HEK293T (cell line): ENCODE data around the gene KRTAP9-3.

ENCODE experiments used
- BHLHE40 ChIP-seq: fragments of 450-650 bp; IDR thresholded peaks from 2 replicates; pipeline ENCODE4 v1.6.1; 2016; ENCODE audit warnings: mild to moderate bottlenecking, moderate library complexity, borderline replicate concordance
- CTBP1 ChIP-seq: fragments of 450-650 bp; IDR thresholded peaks from 2 replicates; pipeline ENCODE4 v1.6.1; 2016; ENCODE audit warnings: borderline replicate concordance
- FOXA1 ChIP-seq: fragments of 450-650 bp; IDR thresholded peaks from 2 replicates; pipeline ENCODE4 v1.6.1; 2016; ENCODE audit warnings: mild to moderate bottlenecking
- FOXM1 ChIP-seq: fragments of 450-650 bp; IDR thresholded peaks from 2 replicates; pipeline ENCODE4 v1.6.1; 2017; ENCODE audit warnings: mild to moderate bottlenecking, borderline replicate concordance
- L3MBTL2 ChIP-seq: fragments of 450-650 bp; conservative IDR thresholded peaks from 2 replicates; pipeline ENCODE4 v1.6.1; 2016; ENCODE audit warnings: mild to moderate bottlenecking
- NFRKB ChIP-seq: fragments of 450-650 bp; IDR thresholded peaks from 2 replicates; pipeline ENCODE4 v1.6.1; 2016; ENCODE audit warnings: mild to moderate bottlenecking, moderate library complexity
- SP1 ChIP-seq: fragments of 450-650 bp; IDR thresholded peaks from 2 replicates; pipeline ENCODE4 v1.6.1; 2017
- TARDBP ChIP-seq: fragments of 450-650 bp; IDR thresholded peaks from 2 replicates; pipeline ENCODE4 v1.6.1; 2016
- ZNF384 ChIP-seq: fragments of 450-650 bp; IDR thresholded peaks from 2 replicates; pipeline ENCODE4 v1.6.1; 2016
- TF ChIP-seq, protein P1 (sequence below): fragments of 450-650 bp; IDR thresholded peaks from 2 replicates; pipeline ENCODE4 v1.6.1; 2016

DNA sequence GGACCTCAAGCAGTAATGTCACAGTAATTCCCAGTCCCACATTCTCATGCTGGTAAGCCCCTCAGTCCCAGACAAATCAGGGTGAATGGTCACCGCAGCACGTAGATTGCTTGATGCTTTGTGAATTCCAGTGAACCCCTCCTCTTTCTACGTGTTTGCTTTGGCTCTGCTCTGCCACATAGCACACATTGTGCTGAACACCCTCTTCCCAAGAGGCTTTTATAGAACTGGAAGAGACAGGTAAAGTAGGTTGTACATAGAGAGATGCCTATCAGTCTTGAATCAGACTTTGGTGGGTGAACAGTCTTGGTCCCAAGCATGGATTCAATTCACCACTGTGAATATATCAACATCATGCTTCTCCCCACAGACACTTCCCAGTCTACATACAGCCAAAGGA is 32.4 kb downstream of the KRTAP9-3 start:
- no peak for TF ChIP-seq ZNF384
- no peak for TF ChIP-seq L3MBTL2
- no peak for TF ChIP-seq BHLHE40
- TF ChIP-seq FOXM1, result no peak
- no peak for TF ChIP-seq FOXA1
- TF ChIP-seq SP1, result no peak
- no peak for TF ChIP-seq NFRKB
- TF ChIP-seq TARDBP, result no peak
- TF ChIP-seq, protein P1, sequence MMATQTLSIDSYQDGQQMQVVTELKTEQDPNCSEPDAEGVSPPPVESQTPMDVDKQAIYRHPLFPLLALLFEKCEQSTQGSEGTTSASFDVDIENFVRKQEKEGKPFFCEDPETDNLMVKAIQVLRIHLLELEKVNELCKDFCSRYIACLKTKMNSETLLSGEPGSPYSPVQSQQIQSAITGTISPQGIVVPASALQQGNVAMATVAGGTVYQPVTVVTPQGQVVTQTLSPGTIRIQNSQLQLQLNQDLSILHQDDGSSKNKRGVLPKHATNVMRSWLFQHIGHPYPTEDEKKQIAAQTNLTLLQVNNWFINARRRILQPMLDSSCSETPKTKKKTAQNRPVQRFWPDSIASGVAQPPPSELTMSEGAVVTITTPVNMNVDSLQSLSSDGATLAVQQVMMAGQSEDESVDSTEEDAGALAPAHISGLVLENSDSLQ, result no peak
- no peak for TF ChIP-seq CTBP1
